HG03439 (cell line): ENCODE results near the gene RNF212B.

ENCODE experiments used
- ATAC-seq: cut with Tn5 transposase; IDR thresholded peaks from one replicate; pipeline ENCODE4 v1.9.1; 2021; ENCODE audit warnings: mild to moderate bottlenecking, moderate library complexity; ENCODE audit not compliant: unreplicated experiment

RNF212B gene

GRCh38 chr14:23294734-23295561 is 57.2 kb downstream of the RNF212B start:
- no peak for ATAC-seq

- ATAC-seq = no peak
Measured at GRCh38 chr14:23296012-23296777, 58.5 kb downstream of the RNF212B start.

GRCh38 chr14:23297096-23297495 is 59.4 kb downstream of the RNF212B start:
- ATAC-seq = no peak

GRCh38 chr14:23297611-23298277 is 60.0 kb downstream of the RNF212B start:
- no peak for ATAC-seq

- no peak for ATAC-seq
Measured at GRCh38 chr14:23299211-23299957, 61.6 kb downstream of the RNF212B start.

- ATAC-seq = no peak
Measured at GRCh38 chr14:23299986-23300686, 62.4 kb downstream of the RNF212B start.

- ATAC-seq = no peak
Measured at GRCh38 chr14:23300687-23301223, 63.0 kb downstream of the RNF212B start.

- ATAC-seq = peak; percentile 79
Measured at GRCh38 chr14:23301288-23301968, 63.7 kb downstream of the RNF212B start.

- ATAC-seq = peak; percentile 12
Measured at GRCh38 chr14:23301969-23302289, 64.2 kb downstream of the RNF212B start.

- ATAC-seq = peak; percentile 35
Measured at GRCh38 chr14:23302290-23303225, 64.8 kb downstream of the RNF212B start, which contains the start of gene PPP1R3E. Gene PPP1R3E, minus strand, starts transcription at chr14:23302859. Its CDS starts 283 bp downstream, at chr14:23302576.

GRCh38 chr14:23306412-23307145 is 68.8 kb downstream of the RNF212B start, which contains the start of gene BCL2L2:
Gene BCL2L2, plus strand, starts transcription at chr14:23306833. Its CDS starts 935 bp downstream, at chr14:23307768.
- ATAC-seq = no peak

- no peak for ATAC-seq
Measured at GRCh38 chr14:23307146-23307530, 69.4 kb downstream of the RNF212B start.

- ATAC-seq = no peak
Measured at GRCh38 chr14:23307687-23308644, 70.2 kb downstream of the RNF212B start.

- ATAC-seq = no peak
Measured at GRCh38 chr14:23308721-23309445, 71.1 kb downstream of the RNF212B start.

GRCh38 chr14:23310546-23310945 is 72.8 kb downstream of the RNF212B start:
- ATAC-seq = no peak

- ATAC-seq = no peak
Measured at GRCh38 chr14:23316300-23316699, 78.6 kb downstream of the RNF212B start.
